Omental fat pad (tissue), 4 donors: ENCODE results near the gene FAM98B. TPM values are rescaled to one million over a fixed set of nuclear protein-coding genes. Genes with fewer than 3 reads are reported as not detected.

Experiments
- ATAC-seq: fragments of 150-250 bp; one replicate; pipeline ENCODE4 v1.9.1; 2016; ENCODE audit warnings: mild to moderate bottlenecking, moderate library complexity; ENCODE audit not compliant: low FRiP score
- DNase-seq: peaks from one replicate; pipeline ENCODE4 v3.0.0-alpha.2; 2019; ENCODE audit warnings: low spot score
- CTCF ChIP-seq, 3 donors: fragments of 450-650 bp; IDR thresholded peaks; one replicate each; pipeline ENCODE4 v1.5.1; 2016 to 2017; ENCODE audit warnings: antibody characterized with exemption in 3 of 3, mild to moderate bottlenecking in 3 of 3, moderate library complexity in 2 of 3
- total RNA-seq, 4 donors: library from RNA; depleted of rRNA; stranded (reverse); fragments of >200 nt; gene quantifications; one replicate each; pipeline ENCODE4 v1.1.0, GENCODE V29; 2016

FAM98B gene
- total RNA-seq, 4 donors from 2014 or later = 7.6 to 18.3 (median 10.7) TPM

DNA sequence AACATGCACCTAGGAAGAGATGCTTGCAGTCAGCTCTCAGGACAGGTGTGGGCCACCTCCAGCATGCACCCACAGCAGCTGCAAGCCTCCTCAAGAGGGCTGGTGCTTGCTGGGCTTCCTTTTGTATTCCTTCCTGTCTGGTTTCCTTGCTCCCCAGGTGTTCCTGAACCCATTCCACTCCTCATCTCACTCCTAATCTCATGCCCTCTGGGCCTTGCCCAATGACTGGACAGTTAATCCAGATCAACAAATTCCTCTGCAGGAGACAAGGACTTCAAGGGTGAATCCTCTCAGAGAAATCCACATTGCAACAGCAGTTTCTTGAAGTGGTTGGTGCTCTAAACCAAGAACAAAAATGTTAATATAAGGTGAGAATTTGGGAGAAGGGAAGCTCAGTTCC lies 80.0 kb downstream of the FAM98B start:
- DNase-seq (no peak), ATAC-seq (no peak)
- TF ChIP-seq CTCF (IDR thresholded peaks at IDR 0.05) = no peak

DNA sequence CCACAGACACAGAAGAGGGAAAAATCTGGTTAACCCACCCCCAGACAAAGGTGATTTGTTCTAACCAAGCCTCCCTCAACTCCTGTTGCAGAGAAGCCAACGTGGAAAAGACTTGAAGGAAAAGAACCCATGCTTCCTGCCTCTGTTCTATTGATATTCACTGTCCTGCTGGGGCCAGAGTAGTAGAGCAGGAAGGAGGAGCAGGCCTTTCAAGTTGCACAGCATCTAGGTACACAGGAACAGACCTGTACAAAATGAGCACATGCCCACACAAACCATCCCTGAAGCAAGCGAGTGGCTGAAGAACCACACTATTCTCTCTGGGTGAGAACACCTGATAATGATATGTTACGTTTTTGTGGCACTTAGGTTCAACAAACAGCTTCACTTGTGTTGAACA lies 80.8 kb downstream of the FAM98B start:
- ATAC-seq (no peak), DNase-seq (no peak)
- TF ChIP-seq CTCF (IDR thresholded peaks at IDR 0.05) = no peak

GRCh38 chr15:38535491-38536200 lies 81.7 kb downstream of the FAM98B start:
- no peak for ATAC-seq
- TF ChIP-seq CTCF (IDR thresholded peaks at IDR 0.05) = no peak
- DNase-seq = no peak

DNA sequence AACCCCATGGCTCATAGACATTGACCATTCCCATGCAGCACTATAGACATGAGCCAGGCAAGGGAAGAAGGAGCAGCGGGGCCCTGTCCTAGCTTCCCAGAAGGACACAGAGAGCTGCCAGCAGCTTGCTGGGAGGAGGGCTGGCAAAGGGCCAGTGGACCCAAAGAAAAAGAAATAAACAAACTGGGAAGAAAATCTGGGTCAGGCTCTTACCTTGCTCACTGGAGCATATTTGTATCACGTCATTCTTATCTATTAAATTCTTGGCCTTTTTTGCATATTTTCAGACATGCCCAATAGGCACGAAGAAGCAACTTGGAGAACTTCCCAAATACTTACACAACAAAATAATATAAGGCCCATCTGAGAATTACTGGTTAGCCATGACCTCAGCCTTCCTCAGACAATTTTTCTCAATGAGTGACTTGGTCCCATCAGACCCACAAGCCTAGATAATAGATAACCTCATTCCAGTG lies 82.3 kb downstream of the FAM98B start:
- TF ChIP-seq CTCF (IDR thresholded peaks at IDR 0.05) = no peak
- DNase-seq (peak; percentile 46), ATAC-seq (peak; percentile 72)

Other genes starting within 250 kb of the FAM98B start
- 10 to 100 TPM; 22.0 to 74.8 (median 35.9) TPM for gene SPRED1, start 201.3 kb upstream of the FAM98B start, total RNA-seq
- gene RASGRP1, start 110.7 kb downstream of the FAM98B start, total RNA-seq = 1 to 10 TPM in 3 of 4 donors, under 1 TPM in 1; 0.79 to 6.2 (median 1.9) TPM